ENCODE measurements around the gene PLCD3.

The PLCD3 gene

DNA sequence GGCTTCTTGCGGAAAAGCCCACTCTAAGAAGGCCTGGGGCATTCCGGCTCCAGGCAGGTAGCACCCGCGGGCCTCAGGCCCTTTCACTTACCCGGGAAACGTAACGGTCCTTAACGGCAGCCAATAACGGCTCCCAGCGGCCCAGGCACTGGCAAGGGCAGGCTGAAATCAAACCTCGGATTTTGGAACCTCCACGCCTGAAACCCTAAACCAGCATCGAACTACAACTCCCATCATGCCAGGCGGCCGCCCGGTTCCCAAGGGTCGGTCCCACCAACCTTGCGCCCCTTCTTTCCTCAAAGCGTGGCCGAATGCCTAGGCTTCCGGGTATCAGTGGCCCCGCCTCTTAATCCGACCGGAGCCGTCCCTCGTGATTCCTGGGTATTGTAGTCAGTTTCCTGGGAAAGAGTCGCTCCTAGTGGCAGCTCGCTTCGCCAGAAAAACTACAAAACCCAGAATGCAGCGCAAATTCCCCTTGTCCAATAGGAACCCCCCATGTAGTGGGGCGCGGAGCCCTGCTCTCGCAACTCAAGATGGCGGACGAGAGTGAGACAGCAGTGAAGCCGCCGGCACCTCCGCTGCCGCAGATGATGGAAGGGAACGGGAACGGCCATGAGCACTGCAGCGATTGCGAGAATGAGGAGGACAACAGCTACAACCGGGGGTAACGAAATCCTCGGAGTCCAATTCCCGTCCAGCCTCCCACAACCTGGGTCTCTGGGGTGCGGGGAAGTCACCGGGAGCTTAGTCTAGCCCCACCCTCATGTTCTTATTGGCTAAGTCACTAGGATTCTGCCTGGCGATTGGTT lies 71.3 kb downstream of the PLCD3 start, which contains the start of gene NMT1:
NMT1 (plus strand) TSS at position 521 of the 809 bp plus-strand sequence; CDS start at position 534, 13 bp downstream.
- DNase-seq, result peak; percentile 99

DNA sequence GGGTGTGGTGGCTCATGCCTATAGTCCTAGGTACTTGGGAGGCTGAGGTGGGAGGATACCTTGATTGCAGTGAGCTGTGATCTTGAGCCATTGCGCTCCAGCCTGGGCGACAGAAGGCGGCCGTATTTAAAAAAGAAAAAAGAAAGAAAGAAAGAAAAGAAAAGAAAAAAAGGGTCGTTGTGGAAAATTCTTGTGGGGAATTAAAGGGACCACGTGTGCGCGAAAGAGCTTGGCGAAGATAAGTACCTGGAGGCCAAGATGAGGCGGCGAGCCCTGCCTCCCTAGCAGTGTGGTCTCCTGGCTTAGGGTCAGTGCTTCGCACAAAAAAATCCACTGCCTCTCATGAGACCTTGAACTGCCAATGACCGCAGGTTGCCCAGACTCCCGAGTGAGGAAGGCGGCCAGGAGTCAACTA lies 71.9 kb downstream of the PLCD3 start:
- DNase-seq, result no peak

Measured in NCI-H774 (cell line).